ENCODE data around the gene OR1D5.

DNA sequence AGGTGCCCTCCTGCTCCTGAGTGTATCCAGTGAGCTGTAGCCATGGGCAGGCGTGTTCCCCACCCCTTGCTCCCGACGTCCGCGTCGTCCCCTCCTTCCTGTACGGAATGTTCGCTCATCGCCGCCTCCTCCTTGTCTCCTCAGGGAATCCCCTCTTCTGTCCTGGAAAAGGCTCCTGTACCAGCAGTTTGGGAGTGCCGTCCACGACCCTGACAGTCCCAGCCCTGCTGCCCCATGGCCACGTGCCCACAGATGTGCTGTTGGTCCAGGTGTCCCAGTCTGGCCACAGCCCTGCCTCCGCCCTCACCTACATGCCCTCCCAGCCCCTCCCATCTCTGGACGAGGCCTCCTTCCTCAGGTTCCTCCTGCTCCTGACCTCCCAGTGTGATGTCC, 30.2 kb downstream of the OR1D5 start:
- TF ChIP-seq POLR2A (IDR thresholded peaks at IDR 0.05) (no peak), CTCF (IDR thresholded peaks at IDR 0.05) (no peak), POLR2AphosphoS5 (IDR thresholded peaks at IDR 0.05) (no peak)

Measured in prostate gland (tissue), 2 donors.